HK-2 (cell line): ENCODE measurements around the gene TRIM3.
A peak's percentile ranks its signal among the peaks of the same experiment; 100 is the strongest.

Source experiments
- DNase-seq: peaks from one replicate; pipeline ENCODE4 v3.0.0-alpha.2; 2018; ENCODE audit not compliant: unreplicated experiment

TRIM3 gene

DNA sequence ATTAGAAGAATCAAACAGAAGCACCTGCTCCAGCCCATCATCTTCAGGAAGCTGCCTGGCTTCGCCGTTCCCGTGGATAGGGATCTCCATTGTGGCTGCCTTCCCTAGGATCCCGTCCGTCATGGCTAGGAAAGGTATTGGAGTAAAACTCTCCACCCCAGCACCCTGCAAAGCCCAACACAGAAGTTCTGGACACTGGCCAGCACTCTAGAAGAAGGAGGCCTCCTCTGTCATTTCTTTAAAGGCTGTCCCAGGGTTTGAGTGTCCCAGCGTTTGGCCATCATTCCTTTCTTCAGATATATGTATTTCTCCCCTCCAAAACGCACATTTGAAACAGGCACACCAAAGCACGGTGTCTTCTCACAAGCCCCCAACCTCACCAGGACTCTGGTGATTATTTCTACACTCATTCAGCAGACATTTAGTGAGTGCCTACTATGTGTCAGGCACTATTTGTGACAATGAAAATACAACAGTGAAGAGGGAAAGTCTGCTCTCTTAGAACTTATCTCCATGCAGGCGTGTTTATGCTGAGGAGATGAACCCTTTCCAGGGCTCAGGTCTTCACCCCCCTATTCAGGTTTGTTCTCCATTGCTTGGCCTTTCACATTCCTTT lies 6.7 kb upstream of the TRIM3 start:
- no peak for DNase-seq

DNA sequence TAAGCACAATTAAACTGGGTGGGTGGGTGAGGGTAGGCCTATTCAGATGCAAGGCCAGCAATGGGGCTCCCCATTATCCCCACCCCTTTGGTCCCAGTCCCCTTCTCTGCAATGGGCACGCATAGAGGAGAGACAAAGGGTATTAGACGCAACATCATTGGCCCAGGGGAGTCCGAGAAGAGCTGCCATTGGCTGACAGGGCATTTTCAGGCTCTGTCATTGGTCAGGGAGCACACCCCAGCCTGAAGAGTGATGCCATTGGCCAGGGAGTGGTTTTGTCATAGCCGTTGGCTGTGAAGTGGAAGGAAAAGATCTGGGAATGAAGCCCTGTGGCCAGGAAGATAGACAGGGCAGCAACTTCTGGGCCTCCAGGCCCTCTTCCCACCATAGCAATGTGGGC lies 2.8 kb upstream of the TRIM3 start:
- DNase-seq, result no peak

GRCh38 chr11:6475936-6476335 lies 2.2 kb upstream of the TRIM3 start:
- DNase-seq, result no peak

GRCh38 chr11:6474806-6475500 lies 1.2 kb upstream of the TRIM3 start:
- DNase-seq, result no peak

DNA sequence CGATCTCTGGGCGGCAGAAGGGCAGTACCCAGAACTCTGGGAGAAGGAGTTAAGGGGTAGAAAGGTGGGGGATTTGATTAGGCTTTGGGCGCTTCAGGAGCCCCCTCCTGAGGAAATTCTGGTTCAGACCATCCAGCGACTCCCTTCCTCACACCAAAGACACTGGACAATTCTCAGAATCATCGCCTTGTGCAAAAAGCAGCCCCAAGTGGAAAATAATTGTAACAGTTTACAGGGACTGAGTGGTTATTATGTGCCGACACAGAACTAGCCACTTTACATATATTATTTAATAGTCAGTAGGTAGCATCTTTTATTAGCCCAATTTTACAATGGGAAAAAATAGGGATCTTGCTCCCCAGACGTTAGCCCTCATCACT lies 662 bp upstream of the TRIM3 start:
- DNase-seq, result no peak

GRCh38 chr11:6472934-6473333 lies 807 bp downstream of the TRIM3 start:
- no peak for DNase-seq

DNA sequence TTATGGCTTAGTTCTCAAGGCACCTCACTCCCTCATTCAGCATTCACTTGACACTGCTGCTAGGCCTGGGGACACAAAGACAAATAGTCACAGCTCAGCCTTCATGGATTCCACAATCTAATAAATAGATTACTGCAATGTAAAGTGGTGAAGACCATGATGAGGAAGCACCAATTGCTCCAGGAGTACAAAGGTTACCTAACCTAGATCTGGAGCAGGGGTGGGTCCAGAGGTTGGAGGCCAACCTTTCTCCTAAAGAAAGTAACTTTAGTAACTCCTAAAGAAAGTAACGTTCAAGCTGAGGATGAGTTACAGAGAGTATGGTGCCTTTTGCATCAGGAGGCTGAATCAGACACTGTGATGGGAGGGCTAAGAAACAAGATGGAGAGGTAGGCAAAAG lies 4.1 kb downstream of the TRIM3 start:
- DNase-seq, result no peak

DNA sequence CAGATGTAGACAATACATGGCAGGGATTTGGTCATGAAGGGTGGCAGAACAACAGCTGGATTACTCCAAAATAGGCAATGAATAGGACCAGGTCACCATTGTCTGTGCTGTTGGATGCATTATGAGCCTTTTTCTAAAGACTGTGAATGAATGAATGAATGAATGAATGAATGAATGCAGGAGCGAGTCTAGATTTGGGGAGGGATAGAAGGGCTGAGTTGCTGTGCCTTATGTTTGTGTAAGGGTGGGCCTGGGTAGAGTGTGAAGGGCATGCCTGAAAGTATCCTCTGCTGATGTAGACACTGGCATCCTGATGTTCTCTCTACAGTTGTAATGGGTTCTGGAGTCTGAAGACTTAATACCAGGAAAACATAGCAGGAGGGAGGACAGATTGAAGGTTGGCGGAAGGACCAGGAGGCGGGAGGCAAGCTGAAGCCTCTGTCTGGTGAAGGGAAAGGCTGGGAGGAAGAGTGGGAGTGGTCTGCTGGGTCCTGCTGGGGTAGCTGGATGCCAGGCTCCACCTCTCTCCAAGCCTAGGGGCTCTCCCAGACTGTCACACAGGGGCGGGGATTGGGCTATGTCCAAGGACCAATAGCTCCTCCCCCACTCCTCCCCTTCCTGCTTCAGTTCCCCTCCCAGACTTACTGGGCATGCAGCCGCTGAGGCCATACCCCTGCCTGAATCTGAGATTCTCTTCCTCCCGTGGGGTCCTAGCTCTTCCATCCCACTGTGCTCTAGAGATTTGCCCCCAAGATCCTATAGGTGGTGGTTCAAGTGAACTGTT lies 4.8 kb downstream of the TRIM3 start:
- peak; percentile 30 for DNase-seq

DNA sequence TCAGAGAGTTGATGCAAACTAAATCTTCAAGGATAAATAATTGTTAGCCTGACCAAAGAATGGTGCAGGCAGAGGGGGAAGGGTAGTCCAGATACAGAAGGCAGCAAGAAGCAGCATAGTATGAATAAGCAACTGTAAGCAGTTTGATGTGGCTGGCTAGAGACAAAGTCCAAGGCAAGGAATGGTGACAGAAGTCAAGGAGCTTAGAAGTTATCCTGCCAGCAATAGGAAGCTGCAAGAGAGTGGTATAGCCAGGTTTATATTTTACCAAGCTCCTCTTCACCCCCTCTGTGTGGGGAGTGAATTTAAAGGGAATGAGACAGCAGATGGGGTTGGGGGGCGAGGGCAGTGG lies 14.7 kb downstream of the TRIM3 start:
- no peak for DNase-seq

DNA sequence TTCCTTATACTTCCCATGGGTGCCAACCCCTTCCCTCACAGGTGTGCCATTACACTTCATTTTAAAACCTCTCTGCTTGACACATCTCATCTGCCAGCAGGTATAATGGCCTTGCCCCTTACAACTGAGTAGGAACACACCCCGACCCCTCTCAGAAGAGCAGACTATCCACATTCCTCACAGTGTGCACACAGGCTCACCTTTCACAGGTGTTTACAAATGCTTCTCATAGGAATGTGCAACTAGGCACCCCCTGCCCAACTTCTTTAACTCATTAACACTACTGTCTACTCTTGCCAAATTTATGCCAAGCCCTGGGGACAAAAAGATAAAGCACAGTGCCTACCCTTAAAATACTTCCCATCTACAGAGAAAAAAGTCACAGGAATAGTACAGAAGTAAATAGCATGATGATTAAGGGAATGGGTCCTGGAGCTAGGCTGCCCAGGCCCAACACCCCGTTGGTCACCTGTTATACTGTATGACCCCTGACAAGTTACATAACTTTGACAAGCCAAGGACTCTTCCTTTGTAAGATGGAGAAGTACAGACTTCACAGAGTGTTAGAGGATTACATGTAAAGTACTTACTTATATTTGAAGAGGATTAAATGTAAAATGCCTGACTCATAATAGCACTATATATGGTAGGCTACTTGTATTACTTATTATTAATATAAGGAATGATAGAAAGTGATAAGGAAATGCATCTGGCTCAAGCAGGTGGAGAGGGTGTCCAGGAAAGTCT lies 15.2 kb downstream of the TRIM3 start:
- DNase-seq, result no peak

DNA sequence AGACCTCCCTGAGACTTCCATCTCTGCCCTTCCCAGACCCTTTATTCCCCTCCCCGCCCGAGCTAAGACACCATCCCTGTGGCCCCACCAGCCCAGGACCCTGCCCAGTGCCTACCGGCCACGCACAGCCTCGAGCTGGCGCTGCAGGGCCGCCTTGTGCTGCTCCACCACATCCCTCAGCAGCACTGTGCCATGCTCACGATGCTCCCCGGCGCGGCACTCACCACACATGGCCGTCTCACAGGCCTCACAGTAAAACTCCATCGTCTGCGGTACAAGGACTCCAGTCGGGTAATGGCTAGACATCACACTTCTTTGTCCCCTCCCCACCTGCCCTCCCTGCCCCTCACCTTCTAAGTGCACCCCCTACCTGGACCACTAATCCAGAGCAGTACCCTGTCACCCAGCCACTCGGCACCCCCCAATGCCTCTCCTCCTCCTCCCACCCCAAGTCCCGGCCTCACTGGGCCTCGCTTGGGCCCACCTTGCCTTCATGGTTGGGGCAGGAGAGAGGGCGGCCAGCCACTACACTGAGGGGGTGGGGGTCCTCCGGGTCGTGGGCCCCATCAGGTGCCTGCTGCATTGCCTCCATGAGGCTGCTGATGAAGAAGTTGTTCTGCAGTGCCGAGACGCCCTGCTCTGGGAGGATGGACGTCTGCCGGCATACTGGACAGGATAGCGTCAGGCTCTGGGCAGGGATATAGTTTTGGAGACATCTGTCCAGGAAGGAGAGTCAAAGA lies 16.0 kb downstream of the TRIM3 start:
- no peak for DNase-seq

- DNase-seq, result no peak
Observed at GRCh38 chr11:6456361-6457073, 17.2 kb downstream of the TRIM3 start.

- no peak for DNase-seq
Observed at GRCh38 chr11:6455070-6455469, 18.7 kb downstream of the TRIM3 start.

GRCh38 chr11:6453152-6453551 lies 20.6 kb downstream of the TRIM3 start:
- no peak for DNase-seq

DNA sequence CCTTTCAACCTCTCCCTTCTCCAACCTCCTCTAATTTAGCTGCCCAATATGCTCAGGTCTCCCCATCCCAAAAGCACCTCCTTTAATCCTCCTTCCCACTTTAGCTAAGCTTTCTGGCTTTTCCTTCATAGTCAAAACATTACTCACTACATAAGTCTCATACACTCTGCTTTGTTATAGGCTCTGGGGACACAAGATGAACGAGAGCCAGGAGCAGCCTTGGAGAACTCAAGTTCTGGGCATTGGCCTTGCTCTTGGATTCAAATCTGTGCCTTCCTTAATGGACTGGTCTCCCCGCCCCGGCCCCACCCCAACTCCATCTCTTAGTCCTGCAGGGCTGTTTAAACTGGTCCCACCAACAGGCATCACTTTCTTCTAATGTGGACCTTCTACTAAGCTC lies 21.5 kb downstream of the TRIM3 start:
- no peak for DNase-seq

- no peak for DNase-seq
Observed at GRCh38 chr11:6448574-6448973, 25.2 kb downstream of the TRIM3 start.

DNA sequence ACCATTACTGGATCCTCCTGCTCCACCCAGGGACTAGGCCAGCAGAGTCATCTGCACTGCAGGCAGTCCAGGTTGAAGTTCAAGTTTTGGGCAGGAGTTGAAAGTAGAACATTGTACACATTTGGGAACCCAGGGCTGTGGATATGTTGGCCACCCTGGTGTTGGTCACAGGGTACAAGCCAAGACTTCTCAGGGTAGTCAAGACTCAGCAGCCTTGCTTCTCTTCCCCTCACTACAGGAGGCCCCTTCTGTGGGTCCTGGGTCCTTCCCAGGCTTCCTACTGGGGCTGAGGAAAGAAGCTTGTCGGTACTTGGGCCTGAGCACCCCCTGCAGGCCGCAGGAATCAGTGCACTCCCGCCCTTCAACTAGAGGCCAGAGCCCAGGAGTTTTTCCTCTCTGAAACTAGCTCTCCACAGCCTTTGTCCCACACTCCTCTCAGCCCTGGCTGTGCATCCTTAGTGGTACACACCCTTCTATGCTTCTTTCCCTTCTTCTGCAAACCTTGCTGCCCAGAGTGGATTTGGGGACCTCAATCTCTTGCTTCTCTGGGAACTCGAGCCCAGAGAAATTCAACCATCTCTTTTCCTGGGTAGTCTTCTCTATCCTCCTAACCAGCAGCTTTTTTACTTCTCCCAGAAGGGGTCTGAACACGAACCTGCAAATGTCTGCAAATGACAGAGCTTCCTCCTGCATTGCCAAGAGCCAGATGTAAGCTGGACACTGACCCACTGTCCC lies 30.3 kb downstream of the TRIM3 start:
- DNase-seq, result peak; percentile 20

GRCh38 chr11:6442441-6442840 lies 31.3 kb downstream of the TRIM3 start:
- no peak for DNase-seq

GRCh38 chr11:6440906-6441358 lies 32.8 kb downstream of the TRIM3 start, which contains the start of gene HPX:
HPX (minus strand) TSS chr11:6440987; CDS start chr11:6440963, 24 bp downstream.
- no peak for DNase-seq

DNA sequence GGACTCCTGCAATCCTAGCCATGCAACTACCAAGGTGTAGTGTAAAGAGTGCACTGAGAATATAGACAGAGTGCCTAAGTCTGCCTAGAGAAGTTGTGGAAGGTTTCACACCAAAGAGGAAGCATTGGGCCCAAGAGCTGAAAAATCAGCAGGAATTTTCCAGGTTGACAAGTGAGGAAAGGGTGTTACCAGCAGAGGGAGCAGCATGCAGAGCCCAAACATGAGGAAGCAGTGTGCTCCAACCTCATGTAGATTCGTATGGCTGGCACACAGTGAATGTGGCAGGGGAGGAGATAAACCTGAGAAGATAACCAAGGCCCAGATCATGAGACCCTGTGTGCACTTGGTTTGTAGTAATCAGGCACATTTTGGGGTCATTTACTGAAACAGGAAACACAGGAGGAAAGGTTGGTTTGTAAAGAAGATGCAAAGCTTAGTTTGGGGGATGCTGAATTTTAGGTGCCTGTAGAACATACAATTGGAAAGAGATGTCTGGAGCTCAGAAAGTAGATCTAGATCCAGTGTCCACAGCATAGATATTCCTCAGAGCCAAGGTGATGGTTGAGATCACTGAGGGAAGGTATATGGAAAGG lies 34.7 kb downstream of the TRIM3 start:
- peak; percentile 17 for DNase-seq
